HAP-1 (cell line): ENCODE data around the gene ATP2B3.
A peak's percentile ranks its signal among the peaks of the same experiment; 100 is the strongest.
"Not testable (repeated sequence)": the region's sequence is repeated elsewhere in the genome, so short reads cannot be mapped to it uniquely, and the experiment has no call there.

Experiments
- DNase-seq, 2 experiments: peaks; one replicate each; pipeline ENCODE4 v3.0.0-alpha.2; 2016 to 2020; ENCODE audit warnings: low spot score in 2 of 2
- H3K27me3 ChIP-seq: fragments of 250-450 bp; sonication (Bioruptor Pico); 2 replicates; pipeline ENCODE4 v1.5.1; 2020; ENCODE audit warnings: low read depth, mild to moderate bottlenecking, moderate library complexity
- H3K36me3 ChIP-seq: fragments of 250-450 bp; sonication (Bioruptor Pico); replicated peaks from 2 replicates; pipeline ENCODE4 v1.5.1; 2020; ENCODE audit warnings: mild to moderate bottlenecking
- H3K4me1 ChIP-seq: fragments of 250-450 bp; sonication (Bioruptor Pico); 2 replicates; pipeline ENCODE4 v1.5.1; 2020; ENCODE audit warnings: mild to moderate bottlenecking
- H3K4me3 ChIP-seq: fragments of 250-450 bp; sonication (Bioruptor Pico); 2 replicates; pipeline ENCODE4 v1.5.1; 2020; ENCODE audit warnings: mild to moderate bottlenecking, moderate library complexity
- H3K9me3 ChIP-seq: fragments of 250-450 bp; sonication (Bioruptor Pico); 2 replicates; pipeline ENCODE4 v1.5.1; 2020; ENCODE audit warnings: mild to moderate bottlenecking, moderate library complexity
- in situ Hi-C: fragments of 300-500 bp; cut with MboI; formaldehyde crosslinking; loops from 3 replicates; pipeline ENCODE4 v1.14.3; 2020; ENCODE audit warnings: low sequenced_read_pairs, inconsistent platforms, mixed read lengths

Gene ATP2B3

GRCh38 chrX:153596981-153597750, 79.7 kb downstream of the ATP2B3 start:
- no peaks in the 10 kb centered on the region for H3K27me3 ChIP-seq
- peaks cover 53% of the 10 kb centered on the region for H3K36me3 ChIP-seq
- peaks cover 15% of the 10 kb centered on the region for H3K4me1 ChIP-seq
- DNase-seq = no peak
- in situ Hi-C loops = no loop called here
- H3K4me3 ChIP-seq = peak overlapping the region; percentile 71
- peaks cover 6% of the 10 kb centered on the region; the same call in 1 of the 2 replicates for H3K9me3 ChIP-seq

- Histone ChIP-seq H3K9me3 (peaks cover 6% of the 10 kb centered on the region; the same call in 1 of the 2 replicates), H3K27me3 (no peaks in the 10 kb centered on the region), H3K36me3 (peaks cover 38% of the 10 kb centered on the region), H3K4me3 (peak within 1 kb of the TSS; percentile 78), H3K4me1 (peaks cover 15% of the 10 kb centered on the region)
- DNase-seq = peak; percentile 31 to 47
- in situ Hi-C loops = no loop called here
Observed at GRCh38 chrX:153598541-153599191, 81.2 kb downstream of the ATP2B3 start, which contains the start of gene CCNQ. CCNQ (minus strand) TSS chrX:153599139; CDS start chrX:153599073, 66 bp downstream.

- H3K4me1 ChIP-seq = peaks cover 15% of the 10 kb centered on the region
- peaks cover 31% of the 10 kb centered on the region for H3K36me3 ChIP-seq
- in situ Hi-C loops = no loop called here
- peaks cover 6% of the 10 kb centered on the region; the same call in 1 of the 2 replicates for H3K9me3 ChIP-seq
- H3K27me3 ChIP-seq = no peaks in the 10 kb centered on the region
- peak overlapping the region; percentile 78 for H3K4me3 ChIP-seq
- peak; percentile 90 to 97 for DNase-seq
Observed at GRCh38 chrX:153599192-153600031, 82.0 kb downstream of the ATP2B3 start.

- Histone ChIP-seq H3K9me3 (peaks cover 6% of the 10 kb centered on the region; the same call in 1 of the 2 replicates), H3K27me3 (no peaks in the 10 kb centered on the region), H3K36me3 (peaks cover 25% of the 10 kb centered on the region), H3K4me1 (peaks cover 15% of the 10 kb centered on the region), H3K4me3 (peak overlapping the region; percentile 78)
- in situ Hi-C loops = no loop called here
- DNase-seq = peak in 1 of 2 experiments; percentile 37
Observed at GRCh38 chrX:153600032-153600373, 82.6 kb downstream of the ATP2B3 start.

GRCh38 chrX:153600921-153601320, 83.5 kb downstream of the ATP2B3 start:
- H3K9me3 ChIP-seq = peaks cover 6% of the 10 kb centered on the region; the same call in 1 of the 2 replicates
- H3K36me3 ChIP-seq = peaks cover 16% of the 10 kb centered on the region
- no peak for DNase-seq
- H3K4me3 ChIP-seq = no peak overlapping the region
- H3K27me3 ChIP-seq = no peaks in the 10 kb centered on the region
- H3K4me1 ChIP-seq = peaks cover 15% of the 10 kb centered on the region
- in situ Hi-C loops = no loop called here

- Histone ChIP-seq H3K27me3 (no peaks in the 10 kb centered on the region), H3K9me3 (peaks cover 6% of the 10 kb centered on the region; the same call in 1 of the 2 replicates), H3K36me3 (peaks cover 11% of the 10 kb centered on the region), H3K4me3 (no peak overlapping the region), H3K4me1 (peaks cover 15% of the 10 kb centered on the region)
- DNase-seq = no peak
- in situ Hi-C loops = no loop called here
Observed at GRCh38 chrX:153601511-153602110, 84.2 kb downstream of the ATP2B3 start.

GRCh38 chrX:153602601-153603000, 85.2 kb downstream of the ATP2B3 start:
- peaks cover under 1% of the 10 kb centered on the region; the same call in 1 of the 2 replicates for H3K9me3 ChIP-seq
- no peak for DNase-seq
- no peak overlapping the region for H3K4me3 ChIP-seq
- in situ Hi-C loops = no loop called here
- H3K27me3 ChIP-seq = no peaks in the 10 kb centered on the region
- H3K36me3 ChIP-seq = peaks cover under 1% of the 10 kb centered on the region; the same call in 1 of the 2 replicates
- H3K4me1 ChIP-seq = peaks cover 12% of the 10 kb centered on the region

GRCh38 chrX:153603131-153603656, 85.8 kb downstream of the ATP2B3 start:
- Histone ChIP-seq H3K4me1 (peaks cover 11% of the 10 kb centered on the region; the same call in 1 of the 2 replicates), H3K4me3 (no peak overlapping the region), H3K27me3 (no peaks in the 10 kb centered on the region), H3K36me3 (no peaks in the 10 kb centered on the region), H3K9me3 (no peaks in the 10 kb centered on the region)
- no peak for DNase-seq
- in situ Hi-C loops = no loop called here

- in situ Hi-C loops, H3K4me1 ChIP-seq, H3K9me3 ChIP-seq, H3K4me3 ChIP-seq, DNase-seq, H3K27me3 ChIP-seq, H3K36me3 ChIP-seq: not testable (repeated sequence)
Observed at GRCh38 chrX:153604666-153605380, 87.4 kb downstream of the ATP2B3 start.

- no peaks in the 10 kb centered on the region for H3K9me3 ChIP-seq
- H3K27me3 ChIP-seq = no peaks in the 10 kb centered on the region
- DNase-seq = no peak
- H3K4me1 ChIP-seq = no peaks in the 10 kb centered on the region
- H3K36me3 ChIP-seq = no peaks in the 10 kb centered on the region
- H3K4me3 ChIP-seq = no peak overlapping the region
- in situ Hi-C loops = no loop called here
Observed at GRCh38 chrX:153606503-153606902, 89.1 kb downstream of the ATP2B3 start.

- H3K27me3 ChIP-seq = no peaks in the 10 kb centered on the region
- in situ Hi-C loops = no loop called here
- no peaks in the 10 kb centered on the region for H3K4me1 ChIP-seq
- no peaks in the 10 kb centered on the region for H3K36me3 ChIP-seq
- H3K4me3 ChIP-seq = no peak overlapping the region
- DNase-seq = no peak
- H3K9me3 ChIP-seq = no peaks in the 10 kb centered on the region
Observed at GRCh38 chrX:153608376-153608775, 90.9 kb downstream of the ATP2B3 start.

GRCh38 chrX:153608806-153609205, 91.4 kb downstream of the ATP2B3 start:
- Histone ChIP-seq H3K4me3 (no peak overlapping the region), H3K9me3 (no peaks in the 10 kb centered on the region), H3K27me3 (no peaks in the 10 kb centered on the region), H3K36me3 (no peaks in the 10 kb centered on the region), H3K4me1 (no peaks in the 10 kb centered on the region)
- in situ Hi-C loops = no loop called here
- DNase-seq = no peak
